ENCODE measurements around the gene SPDYE17. TPM values are rescaled to one million over a fixed set of nuclear protein-coding genes. Genes with fewer than 3 reads are reported as not detected.
"Not testable (repeated sequence)": the region's sequence is repeated elsewhere in the genome, so short reads cannot be mapped to it uniquely, and the experiment has no call there.

The SPDYE17 gene
- not detected for polyA plus RNA-seq (2013)

GRCh38 chr7:77032261-77032660 lies at the start of gene SPDYE17:
Gene SPDYE17 (minus strand): TSS chr7:77032361. CDS start chr7:77030570, 1,791 bp downstream.
- WGBS (ENCODE audit: insufficient coverage), result no CpG with 5 or more reads among the region's 8 CpGs
- H3K4me3 ChIP-seq (ENCODE audit: control insufficient read depth in 1 of 7, extremely low read depth in 1 of 7, insufficient read depth in 4 of 7, low read depth in 2 of 7, low read length in 6 of 7); DNase-seq; POLR2A ChIA-PET; H3K9me3 ChIP-seq (ENCODE audit: control extremely low read depth in 1 of 5, control insufficient read depth in 4 of 5, insufficient read depth in 2 of 5, low read depth in 1 of 5, low read length in 4 of 5); CTCF ChIA-PET; H3K4me1 ChIP-seq (ENCODE audit: control extremely low read depth in 1 of 4, control insufficient read depth in 4 of 4, insufficient read depth in 4 of 4, low read length in 3 of 4); H3K36me3 ChIP-seq (ENCODE audit: control insufficient read depth in 4 of 4, insufficient read depth in 4 of 4, low read length in 3 of 4); H3K27ac ChIP-seq (ENCODE audit: insufficient read depth in 1 of 2, low read depth in 1 of 2, low read length in 2 of 2, poor library complexity in 1 of 2, severe bottlenecking in 2 of 2); H3K27me3 ChIP-seq (replicated peaks in 2 of 5; ENCODE audit: control insufficient read depth in 4 of 5, insufficient read depth in 5 of 5, low read length in 4 of 5): not testable (repeated sequence)

GRCh38 chr7:77080236-77080635 lies 48.1 kb upstream of the SPDYE17 start:
- WGBS (ENCODE audit: insufficient coverage), result no CpG with 5 or more reads among the region's 2 CpGs
- DNase-seq; H3K9me3 ChIP-seq (ENCODE audit: control extremely low read depth in 1 of 5, control insufficient read depth in 4 of 5, insufficient read depth in 2 of 5, low read depth in 1 of 5, low read length in 4 of 5); CTCF ChIA-PET; H3K4me3 ChIP-seq (ENCODE audit: control insufficient read depth in 1 of 7, extremely low read depth in 1 of 7, insufficient read depth in 4 of 7, low read depth in 2 of 7, low read length in 6 of 7); H3K4me1 ChIP-seq (ENCODE audit: control extremely low read depth in 1 of 4, control insufficient read depth in 4 of 4, insufficient read depth in 4 of 4, low read length in 3 of 4); H3K36me3 ChIP-seq (ENCODE audit: control insufficient read depth in 4 of 4, insufficient read depth in 4 of 4, low read length in 3 of 4); H3K27ac ChIP-seq (ENCODE audit: insufficient read depth in 1 of 2, low read depth in 1 of 2, low read length in 2 of 2, poor library complexity in 1 of 2, severe bottlenecking in 2 of 2); H3K27me3 ChIP-seq (replicated peaks in 2 of 5; ENCODE audit: control insufficient read depth in 4 of 5, insufficient read depth in 5 of 5, low read length in 4 of 5); POLR2A ChIA-PET: not testable (repeated sequence)

DNA sequence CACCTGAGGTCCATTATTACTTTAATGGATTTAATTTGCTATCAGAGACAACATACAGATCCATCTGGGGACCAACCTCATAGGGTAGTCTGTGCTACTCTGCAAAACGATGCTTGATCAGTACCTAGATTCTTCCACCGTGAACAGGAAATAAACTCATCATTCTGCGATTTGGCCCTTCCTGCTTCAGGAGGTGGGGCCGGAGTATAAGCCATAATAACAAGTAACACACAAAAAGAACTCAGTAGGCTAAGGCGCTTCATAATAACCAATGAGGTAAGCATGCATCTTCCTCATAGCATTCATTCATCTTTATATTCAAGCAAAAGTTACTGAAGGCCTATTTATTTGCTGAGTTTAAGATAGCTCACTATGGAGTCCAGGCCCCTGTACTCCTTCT lies 47.5 kb upstream of the SPDYE17 start:
- POLR2A ChIA-PET; CTCF ChIA-PET; H3K4me1 ChIP-seq (ENCODE audit: control extremely low read depth in 1 of 4, control insufficient read depth in 4 of 4, insufficient read depth in 4 of 4, low read length in 3 of 4); H3K9me3 ChIP-seq (ENCODE audit: control extremely low read depth in 1 of 5, control insufficient read depth in 4 of 5, insufficient read depth in 2 of 5, low read depth in 1 of 5, low read length in 4 of 5); DNase-seq; H3K27me3 ChIP-seq (replicated peaks in 2 of 5; ENCODE audit: control insufficient read depth in 4 of 5, insufficient read depth in 5 of 5, low read length in 4 of 5); H3K36me3 ChIP-seq (ENCODE audit: control insufficient read depth in 4 of 4, insufficient read depth in 4 of 4, low read length in 3 of 4); H3K27ac ChIP-seq (ENCODE audit: insufficient read depth in 1 of 2, low read depth in 1 of 2, low read length in 2 of 2, poor library complexity in 1 of 2, severe bottlenecking in 2 of 2); H3K4me3 ChIP-seq (ENCODE audit: control insufficient read depth in 1 of 7, extremely low read depth in 1 of 7, insufficient read depth in 4 of 7, low read depth in 2 of 7, low read length in 6 of 7): not testable (repeated sequence)
- WGBS (ENCODE audit: insufficient coverage), result 90% methylated on average over 2 of the region's 5 CpGs

DNA sequence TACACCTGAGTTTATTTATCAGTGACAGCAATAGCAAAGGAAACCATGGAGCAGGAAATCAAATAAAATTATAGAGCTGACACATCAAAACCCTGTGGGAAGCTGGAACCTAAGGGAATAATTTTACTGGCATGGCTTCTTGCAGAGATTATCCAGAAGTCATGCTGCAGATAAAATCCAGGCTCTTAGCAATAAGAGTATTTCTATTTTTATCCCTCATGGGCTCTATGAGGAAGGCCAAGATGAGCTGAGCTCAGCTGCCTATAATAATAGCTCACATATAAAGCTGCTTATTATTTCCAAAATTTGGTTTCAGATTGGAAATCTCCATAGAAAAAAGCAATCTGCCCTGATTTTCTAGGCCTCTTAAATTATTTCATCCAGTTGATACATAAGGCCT lies 47.0 kb upstream of the SPDYE17 start:
- H3K27ac ChIP-seq (ENCODE audit: insufficient read depth in 1 of 2, low read depth in 1 of 2, low read length in 2 of 2, poor library complexity in 1 of 2, severe bottlenecking in 2 of 2); H3K4me1 ChIP-seq (ENCODE audit: control extremely low read depth in 1 of 4, control insufficient read depth in 4 of 4, insufficient read depth in 4 of 4, low read length in 3 of 4); POLR2A ChIA-PET; H3K4me3 ChIP-seq (ENCODE audit: control insufficient read depth in 1 of 7, extremely low read depth in 1 of 7, insufficient read depth in 4 of 7, low read depth in 2 of 7, low read length in 6 of 7); H3K9me3 ChIP-seq (ENCODE audit: control extremely low read depth in 1 of 5, control insufficient read depth in 4 of 5, insufficient read depth in 2 of 5, low read depth in 1 of 5, low read length in 4 of 5); H3K27me3 ChIP-seq (replicated peaks in 2 of 5; ENCODE audit: control insufficient read depth in 4 of 5, insufficient read depth in 5 of 5, low read length in 4 of 5); DNase-seq; H3K36me3 ChIP-seq (ENCODE audit: control insufficient read depth in 4 of 4, insufficient read depth in 4 of 4, low read length in 3 of 4); CTCF ChIA-PET: not testable (repeated sequence)

DNA sequence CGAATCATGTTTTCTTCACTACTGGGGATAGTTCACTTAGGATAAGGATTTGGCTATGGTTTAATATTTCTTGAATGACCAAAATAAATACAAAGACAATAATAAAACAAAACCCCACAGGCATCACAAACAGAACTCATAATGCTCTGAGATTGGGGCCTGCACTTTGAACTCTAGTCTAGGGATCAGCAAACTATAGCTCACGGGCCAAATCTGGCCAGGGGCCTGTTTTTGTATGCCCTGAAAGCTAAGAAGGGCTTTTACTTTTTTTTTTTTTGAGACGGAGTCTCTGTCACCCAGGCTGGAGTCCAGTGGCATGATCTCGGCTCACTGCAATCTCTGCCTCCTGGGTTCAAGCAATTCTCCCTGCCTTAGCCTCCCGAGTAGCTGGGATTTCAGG lies 44.9 kb upstream of the SPDYE17 start:
- H3K9me3 ChIP-seq (ENCODE audit: control extremely low read depth in 1 of 5, control insufficient read depth in 4 of 5, insufficient read depth in 2 of 5, low read depth in 1 of 5, low read length in 4 of 5); H3K36me3 ChIP-seq (ENCODE audit: control insufficient read depth in 4 of 4, insufficient read depth in 4 of 4, low read length in 3 of 4); H3K27me3 ChIP-seq (replicated peaks in 2 of 5; ENCODE audit: control insufficient read depth in 4 of 5, insufficient read depth in 5 of 5, low read length in 4 of 5); H3K27ac ChIP-seq (ENCODE audit: insufficient read depth in 1 of 2, low read depth in 1 of 2, low read length in 2 of 2, poor library complexity in 1 of 2, severe bottlenecking in 2 of 2); H3K4me3 ChIP-seq (ENCODE audit: control insufficient read depth in 1 of 7, extremely low read depth in 1 of 7, insufficient read depth in 4 of 7, low read depth in 2 of 7, low read length in 6 of 7); CTCF ChIA-PET; H3K4me1 ChIP-seq (ENCODE audit: control extremely low read depth in 1 of 4, control insufficient read depth in 4 of 4, insufficient read depth in 4 of 4, low read length in 3 of 4); DNase-seq; POLR2A ChIA-PET: not testable (repeated sequence)
- 100% methylated on average over 1 of the region's 5 CpGs for WGBS (ENCODE audit: insufficient coverage)

- H3K27me3 ChIP-seq (replicated peaks in 2 of 5; ENCODE audit: control insufficient read depth in 4 of 5, insufficient read depth in 5 of 5, low read length in 4 of 5); H3K36me3 ChIP-seq (ENCODE audit: control insufficient read depth in 4 of 4, insufficient read depth in 4 of 4, low read length in 3 of 4); DNase-seq; H3K27ac ChIP-seq (ENCODE audit: insufficient read depth in 1 of 2, low read depth in 1 of 2, low read length in 2 of 2, poor library complexity in 1 of 2, severe bottlenecking in 2 of 2); H3K9me3 ChIP-seq (ENCODE audit: control extremely low read depth in 1 of 5, control insufficient read depth in 4 of 5, insufficient read depth in 2 of 5, low read depth in 1 of 5, low read length in 4 of 5); POLR2A ChIA-PET; CTCF ChIA-PET; H3K4me3 ChIP-seq (ENCODE audit: control insufficient read depth in 1 of 7, extremely low read depth in 1 of 7, insufficient read depth in 4 of 7, low read depth in 2 of 7, low read length in 6 of 7); H3K4me1 ChIP-seq (ENCODE audit: control extremely low read depth in 1 of 4, control insufficient read depth in 4 of 4, insufficient read depth in 4 of 4, low read length in 3 of 4): not testable (repeated sequence)
- no CpG with 5 or more reads among the region's 6 CpGs for WGBS (ENCODE audit: insufficient coverage)
Measured at GRCh38 chr7:77074786-77075396, 42.7 kb upstream of the SPDYE17 start.

DNA sequence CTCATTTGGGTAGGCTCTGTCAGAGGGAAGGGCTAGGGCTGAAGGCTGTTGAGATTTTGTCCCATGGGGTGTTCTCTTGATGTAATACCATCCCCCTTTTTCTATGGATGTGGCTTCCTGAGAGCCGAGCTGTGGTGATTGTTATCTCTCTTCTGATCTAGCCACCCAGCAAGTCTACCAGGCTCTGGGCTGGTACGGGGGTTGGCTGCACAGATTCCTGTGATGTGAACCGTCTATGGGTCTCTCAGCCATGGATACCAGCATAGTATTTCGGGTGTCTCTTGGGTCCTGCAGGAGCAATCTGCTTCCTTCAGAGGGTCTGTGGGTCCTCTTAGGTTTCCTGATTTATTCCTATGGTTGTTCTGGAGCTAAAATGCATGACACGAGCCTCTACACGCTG lies 38.9 kb upstream of the SPDYE17 start:
- 94% methylated on average over 2 of the region's 6 CpGs for WGBS (ENCODE audit: insufficient coverage)
- H3K9me3 ChIP-seq (ENCODE audit: control extremely low read depth in 1 of 5, control insufficient read depth in 4 of 5, insufficient read depth in 2 of 5, low read depth in 1 of 5, low read length in 4 of 5); DNase-seq; H3K27ac ChIP-seq (ENCODE audit: insufficient read depth in 1 of 2, low read depth in 1 of 2, low read length in 2 of 2, poor library complexity in 1 of 2, severe bottlenecking in 2 of 2); CTCF ChIA-PET; H3K4me3 ChIP-seq (ENCODE audit: control insufficient read depth in 1 of 7, extremely low read depth in 1 of 7, insufficient read depth in 4 of 7, low read depth in 2 of 7, low read length in 6 of 7); POLR2A ChIA-PET; H3K36me3 ChIP-seq (ENCODE audit: control insufficient read depth in 4 of 4, insufficient read depth in 4 of 4, low read length in 3 of 4); H3K27me3 ChIP-seq (replicated peaks in 2 of 5; ENCODE audit: control insufficient read depth in 4 of 5, insufficient read depth in 5 of 5, low read length in 4 of 5); H3K4me1 ChIP-seq (ENCODE audit: control extremely low read depth in 1 of 4, control insufficient read depth in 4 of 4, insufficient read depth in 4 of 4, low read length in 3 of 4): not testable (repeated sequence)

All from common myeloid progenitor, CD34-positive (primary cell).